K562 (cell line): ENCODE results near the gene SLC1A7. TPM values are rescaled to one million over a fixed set of nuclear protein-coding genes. Genes with fewer than 3 reads are reported as not detected.

Source experiments
- ATAC-seq: fragments of 200-7000 bp; cut with Tn5 transposase; 3 replicates; pipeline ENCODE4 v1.9.1; 2020; ENCODE audit warnings: moderate library complexity
- BruUV-seq: library from RNA; stranded (reverse); fragments of 400-500 nt; replicated peaks from 2 replicates; lab custom pipeline; 2021; lab: Mats Ljungman, UMichigan
- CTCF ChIA-PET: fragments of 300-600 bp; formaldehyde crosslinking; extraction: SDS; loops from one replicate; lab custom pipeline; 2021; ENCODE audit warnings: low intra/inter-chr PET ratio; lab: Yijun Ruan, JAX
- POLR2A ChIA-PET: fragments of 300-600, 350-650 bp; sonication (Branson Sonifier 250); formaldehyde crosslinking; extraction: SDS; loops from one replicate; lab custom pipeline; 2021; ENCODE audit warnings: antibody characterized with exemption, inconsistent platforms; lab: Yijun Ruan, JAX
- DNase-seq, 4 experiments: peaks; one replicate each; pipeline versions ENCODE4 v3.0.0 to v3.0.0-alpha.2; 2011 to 2018; ENCODE audit warnings: low spot score in 3 of 4, mixed read lengths in 3 of 4; ENCODE audit errors: extremely low read depth in 1 of 4
- FAIRE-seq: peaks from 2 replicates; lab custom pipeline; 2011; peaks lifted over from hg19 to GRCh38; lab: Jason Lieb, UNC
- H2AFZ ChIP-seq: 2 replicates; pipeline ENCODE4 v1.6.0; 2011; ENCODE audit warnings: low read depth, low read length, control low read depth, inconsistent platforms
- H3K27ac ChIP-seq: fragments of 200-600 bp; 3 replicates; pipeline ENCODE4 v1.8.0; 2011; ENCODE audit warnings: low read depth, mild to moderate bottlenecking, control low read depth, inconsistent platforms, low read length, moderate library complexity, mixed read lengths; ENCODE audit errors: extremely low read depth
- H3K27me3 ChIP-seq, 2 experiments: fragments of 300-600 bp in 1 of 2; 2 replicates in 1 of 2; 3 replicates in 1 of 2; pipeline versions ENCODE4 v1.6.0 to v1.8.0; 2011; ENCODE audit warnings: inconsistent platforms in 2 of 2, low read length in 2 of 2, mild to moderate bottlenecking in 1 of 2, mixed read lengths in 1 of 2, moderate library complexity in 1 of 2; ENCODE audit not compliant: control insufficient read depth in 2 of 2, insufficient read depth in 2 of 2
- H3K36me3 ChIP-seq: fragments of 300-600 bp; 3 replicates; pipeline ENCODE4 v1.8.0; 2011; ENCODE audit warnings: mild to moderate bottlenecking, low read length, inconsistent platforms; ENCODE audit not compliant: control insufficient read depth, insufficient read depth
- H3K4me1 ChIP-seq, 2 experiments: fragments of 200-600 bp in 1 of 2; replicated peaks in 1 of 2; 2 replicates in 1 of 2; 3 replicates in 1 of 2; pipeline versions ENCODE4 v1.5.1 to v1.8.0; 2011; ENCODE audit warnings: inconsistent platforms in 2 of 2, low read length in 2 of 2, mild to moderate bottlenecking in 1 of 2, mixed read lengths in 1 of 2, moderate library complexity in 1 of 2; ENCODE audit not compliant: control insufficient read depth in 2 of 2, insufficient read depth in 2 of 2
- H3K4me2 ChIP-seq: 2 replicates; pipeline ENCODE4 v1.6.1; 2011; ENCODE audit warnings: low read length, control low read depth, inconsistent platforms, mixed read lengths; ENCODE audit not compliant: insufficient read depth
- H3K4me3 ChIP-seq: fragments of 200-600 bp; sonication (generic), shearing (Covaris generic); 2 replicates; pipeline ENCODE4 v1.5.1; 2016; ENCODE audit warnings: control low read depth, inconsistent platforms
- H3K79me2 ChIP-seq: fragments of 200-600 bp; 3 replicates; pipeline ENCODE4 v1.8.0; 2011; ENCODE audit warnings: low read length, inconsistent platforms; ENCODE audit not compliant: control insufficient read depth, insufficient read depth
- H3K9ac ChIP-seq, 2 experiments: 2 replicates each; pipeline versions ENCODE4 v1.6.0 to v1.6.1; 2011; ENCODE audit warnings: low read depth in 2 of 2, low read length in 2 of 2, control low read depth in 1 of 2, inconsistent platforms in 1 of 2, mild to moderate bottlenecking in 1 of 2, mixed read lengths in 1 of 2; ENCODE audit not compliant: insufficient read depth in 1 of 2
- H3K9me1 ChIP-seq: one replicate; pipeline ENCODE4 v1.6.0; 2011; ENCODE audit warnings: inconsistent platforms, mild to moderate bottlenecking, low read length, moderate library complexity; ENCODE audit not compliant: control insufficient read depth, insufficient read depth
- H3K9me3 ChIP-seq: replicated peaks from 2 replicates; pipeline ENCODE4 v1.5.1; 2011; ENCODE audit warnings: low read depth, low read length, inconsistent platforms; ENCODE audit not compliant: control insufficient read depth, insufficient read depth
- H4K20me1 ChIP-seq: replicated peaks from 2 replicates; pipeline ENCODE4 v1.6.1; 2011; ENCODE audit warnings: low read length, inconsistent platforms, mixed read lengths; ENCODE audit not compliant: control insufficient read depth, insufficient read depth
- in situ Hi-C: fragments of 300-500 bp; cut with MboI; formaldehyde crosslinking; loops from 4 replicates; pipeline ENCODE4 v1.15.0; 2018; ENCODE audit warnings: inconsistent platforms, mixed read lengths
- intact Hi-C: fragments of 100-400 bp; cut with micrococcal nuclease; formaldehyde crosslinking; loops from 2 replicates; pipeline ENCODE4 v1.14.2; 2022
- polyA plus RNA-seq, 8 experiments: library from polyadenylated mRNA; depleted of rRNA in 4 of 8; stranded (reverse) in 5 of 8; unstranded in 3 of 8; fragments of >200 nt; fragmentation: Nextera tagmentation in 2 of 8; fragmentation: Illumina TruSeq in 1 of 8; extraction: Ambion mirVana in 2 of 8; extraction: Trizol in 1 of 8; gene quantifications; 2 replicates each; pipeline versions ENCODE4 v1.2.1 to v1.2.3, GENCODE V29; 2011 to 2014; ENCODE audit warnings: inconsistent platforms in 1 of 8, missing spikeins in 1 of 8
- total RNA-seq, 7 experiments: library from RNA; depleted of rRNA in 6 of 7; stranded (reverse); fragments of >200 nt in 6 of 7; fragmentation: Illumina TruSeq in 2 of 7; extraction: Trizol in 2 of 7; gene quantifications; 2 replicates each; pipeline versions ENCODE4 v1.2.1 to v1.2.3, GENCODE V29; 2011 to 2021; ENCODE audit warnings: low replicate concordance in 1 of 7
- TF ChIP-seq, protein P1 (sequence below), 3 experiments: fragments of 200-800 bp in 1 of 3; sonication (Bioruptor generic) in 1 of 3; sonication (generic) in 1 of 3; formaldehyde crosslinking in 1 of 3; IDR thresholded peaks; 2 replicates each; pipeline versions ENCODE4 v1.6.1 to v1.8.0; 2016 to 2022; ENCODE audit warnings: mild to moderate bottlenecking in 2 of 3, missing compliant biosample characterization in 2 of 3, missing genetic modification characterization in 2 of 3, missing genetic modification reagents in 1 of 3
- TF ChIP-seq, protein P2 (sequence below), 2 experiments: fragments of 450-650 bp; IDR thresholded peaks; 2 replicates each; pipeline ENCODE4 v1.6.1; 2016

The SLC1A7 gene
- total and polyA plus RNA-seq, 9 of the 15 experiments (the other 6 are each of a cell fraction or from before 2014, with no cell fraction given), result 0.07 TPM; not detected in 8

DNA sequence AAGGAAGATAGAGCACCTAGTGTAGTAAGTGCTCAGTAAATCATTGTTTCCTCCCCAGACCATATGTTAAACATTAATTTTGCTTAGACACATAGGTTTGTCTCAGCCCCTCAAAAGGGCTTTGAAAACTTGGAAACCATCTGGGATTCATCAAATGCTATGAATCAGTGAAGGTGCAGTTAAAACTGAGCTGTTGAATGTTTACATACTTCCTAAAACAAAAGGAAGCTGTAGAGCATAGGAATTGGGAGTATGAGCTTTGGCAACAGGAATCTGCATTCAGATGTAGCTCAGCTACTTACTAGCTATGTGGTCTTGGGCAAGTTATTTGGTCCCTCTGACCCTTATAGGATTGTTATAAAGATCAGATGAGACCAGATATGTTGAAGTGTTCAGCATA lies 99.2 kb downstream of the SLC1A7 start:
- no peak for DNase-seq
- Histone ChIP-seq H3K9me1 (no peaks in the 10 kb centered on the region), H3K9ac (no peak overlapping the region), H3K27me3 (no peaks in the 10 kb centered on the region), H3K4me3 (no peak overlapping the region), H3K36me3 (peaks cover 22% of the 10 kb centered on the region; the same call in 2 of the 3 replicates), H3K9me3 (no peaks in the 10 kb centered on the region), H3K27ac (no peak overlapping the region), H3K4me2 (no peak overlapping the region), H2AFZ (no peak overlapping the region), H3K4me1 (peaks cover 10 to 18% of the 10 kb centered on the region in 2 experiments), H4K20me1 (no peaks in the 10 kb centered on the region), H3K79me2 (no peaks in the 10 kb centered on the region)
- ATAC-seq, result no peak
- TF ChIP-seq, protein P1, sequence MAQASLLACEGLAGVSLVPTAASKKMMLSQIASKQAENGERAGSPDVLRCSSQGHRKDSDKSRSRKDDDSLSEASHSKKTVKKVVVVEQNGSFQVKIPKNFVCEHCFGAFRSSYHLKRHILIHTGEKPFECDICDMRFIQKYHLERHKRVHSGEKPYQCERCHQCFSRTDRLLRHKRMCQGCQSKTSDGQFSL (CRISPR knock-in tag; IDR thresholded peaks at IDR 0.05), result no peak
- TF ChIP-seq, protein P1 (tag; IDR thresholded peaks at IDR 0.05), result no peak
- TF ChIP-seq, protein P2, sequence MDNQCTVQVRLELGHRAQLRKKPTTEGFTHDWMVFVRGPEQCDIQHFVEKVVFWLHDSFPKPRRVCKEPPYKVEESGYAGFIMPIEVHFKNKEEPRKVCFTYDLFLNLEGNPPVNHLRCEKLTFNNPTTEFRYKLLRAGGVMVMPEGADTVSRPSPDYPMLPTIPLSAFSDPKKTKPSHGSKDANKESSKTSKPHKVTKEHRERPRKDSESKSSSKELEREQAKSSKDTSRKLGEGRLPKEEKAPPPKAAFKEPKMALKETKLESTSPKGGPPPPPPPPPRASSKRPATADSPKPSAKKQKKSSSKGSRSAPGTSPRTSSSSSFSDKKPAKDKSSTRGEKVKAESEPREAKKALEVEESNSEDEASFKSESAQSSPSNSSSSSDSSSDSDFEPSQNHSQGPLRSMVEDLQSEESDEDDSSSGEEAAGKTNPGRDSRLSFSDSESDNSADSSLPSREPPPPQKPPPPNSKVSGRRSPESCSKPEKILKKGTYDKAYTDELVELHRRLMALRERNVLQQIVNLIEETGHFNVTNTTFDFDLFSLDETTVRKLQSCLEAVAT (IDR thresholded peaks at IDR 0.05), result no peak
- in situ Hi-C loops, result no loop called here
- intact Hi-C loops, result no loop called here
- ChIA-PET POLR2A (interaction anchor here (0.5 to 1.9 kb wide), 3 partner anchors 9 to 305 kb away, joined by 3 to 13 read pairs (median 4); no protein-coding TSS in a partner anchor), CTCF (no interaction called here)
- no TSS peak for BruUV-seq
- FAIRE-seq, result no peak
